Common myeloid progenitor, CD34-positive (primary cell): Measurements from ENCODE around the gene MCRIP2.

Experiments
- CTCF ChIA-PET: fragments of 350-600 bp; sonication (Branson Sonifier 250); formaldehyde crosslinking; loops from one replicate; lab custom pipeline; 2021; ENCODE audit warnings: antibody characterized with exemption; lab: Charles Lee
- POLR2A ChIA-PET: fragments of 350-600 bp; sonication (Branson Sonifier 250); formaldehyde crosslinking; loops from one replicate; lab custom pipeline; 2021; ENCODE audit warnings: antibody characterized with exemption; lab: Charles Lee
- DNase-seq, 3 donors: peaks; one replicate each; pipeline versions ENCODE4 v3.0.0 to v3.0.0-alpha.2; 2013
- H3K27ac ChIP-seq, 2 experiments: 1 replicate in 1 of 2; 2 replicates in 1 of 2; pipeline ENCODE4 v1.7.0; 2013; ENCODE audit warnings: inconsistent platforms in 2 of 2, low read length in 2 of 2, mild to moderate bottlenecking in 2 of 2, low read depth in 1 of 2, moderate library complexity in 1 of 2; ENCODE audit not compliant: severe bottlenecking in 2 of 2, insufficient read depth in 1 of 2, poor library complexity in 1 of 2
- H3K27me3 ChIP-seq, 5 experiments: replicated peaks in 2 of 5; 1 replicate in 3 of 5; 2 replicates in 2 of 5; pipeline versions ENCODE4 v1.6.1 to v1.7.0; 2013; ENCODE audit warnings: low read length in 4 of 5, mild to moderate bottlenecking in 2 of 5, moderate library complexity in 2 of 5, inconsistent platforms in 1 of 5; ENCODE audit not compliant: insufficient read depth in 5 of 5, control insufficient read depth in 4 of 5
- H3K36me3 ChIP-seq, 4 experiments: 1 replicate in 2 of 4; 2 replicates in 2 of 4; pipeline versions ENCODE4 v1.6.1 to v1.7.0; 2013; ENCODE audit warnings: low read length in 3 of 4, control low read depth in 1 of 4, mild to moderate bottlenecking in 1 of 4; ENCODE audit not compliant: control insufficient read depth in 4 of 4, insufficient read depth in 4 of 4
- H3K4me1 ChIP-seq, 4 experiments: 1 replicate in 3 of 4; 2 replicates in 1 of 4; pipeline versions ENCODE4 v1.6.1 to v1.7.1; 2013; ENCODE audit warnings: low read length in 3 of 4, mild to moderate bottlenecking in 3 of 4, control low read depth in 1 of 4, inconsistent platforms in 1 of 4, moderate library complexity in 1 of 4; ENCODE audit not compliant: control insufficient read depth in 4 of 4, insufficient read depth in 4 of 4; ENCODE audit errors: control extremely low read depth in 1 of 4
- H3K4me3 ChIP-seq, 7 experiments: 1 replicate in 4 of 7; 2 replicates in 3 of 7; pipeline versions ENCODE4 v1.5.1 to v1.7.0; 2013; ENCODE audit warnings: mild to moderate bottlenecking in 7 of 7, low read length in 6 of 7, moderate library complexity in 6 of 7, inconsistent platforms in 2 of 7, low read depth in 2 of 7, control low read depth in 1 of 7; ENCODE audit not compliant: insufficient read depth in 4 of 7, control insufficient read depth in 1 of 7; ENCODE audit errors: extremely low read depth in 1 of 7
- H3K9me3 ChIP-seq, 5 experiments: 1 replicate in 4 of 5; 2 replicates in 1 of 5; pipeline versions ENCODE4 v1.6.1 to v1.7.1; 2013; ENCODE audit warnings: low read length in 4 of 5, mild to moderate bottlenecking in 2 of 5, inconsistent platforms in 1 of 5, low read depth in 1 of 5, moderate library complexity in 1 of 5; ENCODE audit not compliant: control insufficient read depth in 4 of 5, insufficient read depth in 2 of 5; ENCODE audit errors: control extremely low read depth in 1 of 5
- WGBS: methylation state at CpG from one replicate; pipeline ENCODE4 v1.1.5; 2013; ENCODE audit not compliant: insufficient coverage; 5-methylcytosine and 5-hydroxymethylcytosine counted together

The MCRIP2 gene

DNA sequence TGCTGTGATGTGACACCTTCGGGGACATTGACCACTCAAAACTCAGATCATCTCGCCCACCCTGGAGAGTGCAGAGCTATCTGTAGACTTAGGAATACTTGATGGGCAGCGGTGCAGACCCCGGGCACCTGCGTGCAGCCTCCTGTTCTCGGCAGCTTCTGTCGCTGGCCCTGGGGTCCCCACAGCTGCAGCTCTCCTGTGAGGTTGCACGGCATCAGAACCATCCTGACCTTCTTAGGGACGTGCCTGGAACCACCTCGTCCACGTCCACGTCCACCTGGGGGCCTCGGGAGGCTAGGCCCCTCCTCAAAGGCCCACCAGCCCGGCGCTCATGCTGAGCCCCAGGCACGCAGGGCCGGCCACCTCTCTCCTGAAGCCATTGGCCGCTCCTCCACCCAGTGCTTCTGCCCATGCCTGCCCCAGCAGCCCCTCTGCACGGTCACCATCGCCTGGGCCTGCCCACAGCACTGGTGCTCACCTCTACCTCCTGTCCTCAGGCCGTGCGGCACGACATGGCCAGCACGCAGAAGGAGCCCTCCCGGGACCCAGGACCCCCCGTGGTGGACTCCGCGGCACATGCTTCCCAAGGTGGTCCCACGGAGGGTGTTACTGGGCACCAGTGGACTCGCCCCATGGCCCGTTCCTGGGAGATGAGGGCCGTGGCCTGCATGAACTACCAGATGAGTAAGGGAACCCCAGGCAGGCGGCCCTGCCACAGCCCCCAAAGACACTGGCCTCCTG lies 13.1 kb upstream of the MCRIP2 start:
- H3K4me1 ChIP-seq: peaks cover 0 to 8% (median 7%) of the 10 kb centered on the region in 4 experiments
- 97% methylated on average over 32 of the region's 33 CpGs for WGBS
- CTCF ChIA-PET: no interaction called here
- DNase-seq: no peak
- H3K9me3 ChIP-seq: no peaks in the 10 kb centered on the region
- no peak overlapping the region for H3K4me3 ChIP-seq
- POLR2A ChIA-PET: no interaction called here
- peaks cover 3 to 52% (median 23%) of the 10 kb centered on the region in 4 experiments for H3K36me3 ChIP-seq
- H3K27ac ChIP-seq: no peak overlapping the region
- H3K27me3 ChIP-seq: peaks cover 0 to 7% (median 0%) of the 10 kb centered on the region in 5 experiments

DNA sequence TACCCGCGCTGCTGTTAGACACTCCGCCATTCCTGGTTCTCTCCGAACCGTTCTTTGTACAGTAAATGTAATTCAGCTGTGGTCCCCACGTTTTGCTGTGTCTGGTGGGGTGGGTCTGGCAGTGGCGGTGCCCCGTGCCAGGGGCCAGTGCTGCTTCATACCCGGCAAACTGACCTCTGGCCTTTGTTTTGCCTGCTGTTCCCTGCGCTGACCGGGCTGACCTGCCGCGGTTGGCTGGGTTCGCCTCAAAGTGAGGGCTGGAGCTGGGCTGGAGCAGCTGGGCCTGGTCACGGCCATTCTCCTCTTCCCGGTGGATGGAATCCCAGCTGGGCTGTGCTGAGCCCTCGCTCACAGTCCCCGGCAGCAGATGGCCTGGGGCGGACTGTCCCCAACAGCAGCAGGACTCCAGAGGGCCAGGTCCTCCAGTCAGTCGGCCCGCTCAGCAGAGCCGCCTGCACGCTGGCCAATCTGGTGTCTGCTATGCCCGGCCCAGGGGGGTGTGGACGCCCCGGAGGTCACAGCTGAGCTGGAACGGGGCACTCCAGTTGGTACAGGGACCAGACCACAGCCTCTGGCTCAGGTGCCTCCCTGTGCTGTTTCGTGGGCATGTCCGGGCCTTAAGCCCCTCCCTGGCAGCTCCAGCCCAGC lies 12.3 kb upstream of the MCRIP2 start:
- ChIA-PET POLR2A (no interaction called here), CTCF (no interaction called here)
- Histone ChIP-seq H3K9me3 (no peaks in the 10 kb centered on the region), H3K4me1 (peaks cover 0 to 8% (median 7%) of the 10 kb centered on the region in 4 experiments), H3K27ac (no peak overlapping the region), H3K4me3 (no peak overlapping the region), H3K27me3 (peaks cover 0 to 7% (median 0%) of the 10 kb centered on the region in 5 experiments), H3K36me3 (peaks cover 3 to 60% (median 28%) of the 10 kb centered on the region in 4 experiments)
- no peak for DNase-seq
- WGBS: 96% methylated on average over 27 of the region's 29 CpGs

DNA sequence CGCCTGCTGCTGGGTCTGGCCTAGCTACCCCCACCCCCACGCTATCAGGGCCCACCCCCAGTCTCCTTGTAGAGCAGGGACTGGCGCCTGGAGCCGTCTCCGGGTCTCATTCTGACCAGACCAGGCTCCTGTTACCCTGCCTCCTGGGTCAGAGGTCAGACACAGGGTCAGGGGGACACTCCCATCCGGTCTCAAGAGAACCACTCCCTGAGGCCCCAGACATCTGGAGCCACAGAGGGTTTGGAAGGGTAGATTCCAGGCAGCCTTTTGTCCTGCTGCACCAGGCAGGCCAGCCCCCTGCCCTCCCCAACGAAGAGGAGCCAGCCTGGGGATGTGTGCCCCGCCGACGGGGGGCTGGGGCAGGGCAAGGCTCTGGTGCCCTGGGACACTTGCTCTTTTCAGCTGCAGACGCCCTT lies 11.8 kb upstream of the MCRIP2 start:
- DNase-seq: no peak
- POLR2A ChIA-PET: no interaction called here
- peaks cover 3 to 63% (median 31%) of the 10 kb centered on the region in 4 experiments for H3K36me3 ChIP-seq
- H3K27ac ChIP-seq: no peak overlapping the region
- WGBS: 80% methylated on average over 9 of the region's 11 CpGs
- H3K4me3 ChIP-seq: no peak overlapping the region
- peaks cover 0 to 9% (median 7%) of the 10 kb centered on the region in 4 experiments for H3K4me1 ChIP-seq
- H3K9me3 ChIP-seq: no peaks in the 10 kb centered on the region
- peaks cover 0 to 7% (median 0%) of the 10 kb centered on the region in 5 experiments for H3K27me3 ChIP-seq
- CTCF ChIA-PET: no interaction called here

DNA sequence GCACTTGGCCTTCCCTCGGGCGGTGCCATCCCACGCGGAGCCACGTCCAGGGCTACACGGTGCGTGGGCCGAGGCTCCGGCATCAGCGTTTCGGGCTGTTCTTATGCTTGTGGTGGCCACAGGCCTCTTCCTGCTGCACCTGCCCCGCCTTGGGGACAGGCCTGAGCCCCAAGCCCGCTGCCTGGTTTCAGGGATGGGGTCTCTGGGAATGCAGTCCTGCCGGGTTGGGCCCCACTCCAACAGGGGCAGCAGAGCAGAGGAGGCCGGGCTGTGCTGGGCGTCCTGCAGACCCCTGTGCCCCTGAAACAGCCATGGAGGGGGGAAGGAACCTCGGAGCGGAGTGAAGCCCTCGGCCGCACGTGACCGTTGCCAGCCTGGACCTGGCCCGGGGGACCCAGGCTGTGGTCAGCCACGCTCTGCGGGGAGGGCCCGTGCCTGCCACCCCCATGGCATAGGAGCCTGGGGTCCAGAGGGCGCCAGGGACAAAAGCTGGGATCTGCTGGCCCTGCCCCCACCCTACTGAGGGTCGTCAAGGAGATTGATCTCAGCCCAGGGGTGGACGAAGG lies 11.3 kb upstream of the MCRIP2 start:
- H3K9me3 ChIP-seq: no peaks in the 10 kb centered on the region
- H3K4me1 ChIP-seq: peaks cover 0 to 14% (median 12%) of the 10 kb centered on the region in 4 experiments
- H3K27me3 ChIP-seq: peaks cover 0 to 7% (median 0%) of the 10 kb centered on the region in 5 experiments
- WGBS: 50% methylated on average over 24 of the region's 29 CpGs
- DNase-seq: no peak
- H3K27ac ChIP-seq: no peak overlapping the region
- H3K4me3 ChIP-seq: no peak overlapping the region
- ChIA-PET CTCF (no interaction called here), POLR2A (no interaction called here)
- H3K36me3 ChIP-seq: peaks cover 1 to 58% (median 31%) of the 10 kb centered on the region in 4 experiments

DNA sequence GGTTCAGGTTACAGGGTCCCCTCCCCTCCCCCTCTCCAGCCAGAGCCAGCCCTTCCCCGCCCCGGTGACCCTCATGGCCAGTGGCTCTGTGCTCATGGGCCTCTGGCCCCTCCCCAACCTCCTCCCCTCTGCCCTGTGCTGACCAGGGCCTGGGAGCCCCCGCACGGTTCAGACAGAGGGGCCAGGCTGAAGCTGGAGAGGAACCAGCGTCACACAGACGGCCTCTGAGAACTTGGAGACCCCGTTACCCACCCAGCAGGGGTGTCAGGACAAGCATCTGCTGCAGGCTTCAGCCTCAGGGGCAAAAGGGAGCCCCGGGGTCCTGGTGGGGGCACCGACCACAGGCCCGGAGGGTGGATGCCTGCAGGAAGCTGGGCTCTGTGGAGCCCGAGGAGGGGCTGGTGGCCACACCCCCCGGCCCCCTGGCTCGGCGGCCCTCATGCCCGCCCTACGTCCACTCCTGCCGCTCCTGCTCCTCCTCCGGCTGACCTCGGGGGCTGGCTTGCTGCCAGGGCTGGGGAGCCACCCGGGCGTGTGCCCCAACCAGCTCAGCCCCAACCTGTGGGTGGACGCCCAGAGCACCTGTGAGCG lies 10.7 kb upstream of the MCRIP2 start, which contains the start of gene WFIKKN1:
Gene WFIKKN1 (plus strand): TSS at position 171 of the 591 bp plus-strand sequence. CDS start 269 bp downstream, at position 440.
- Histone ChIP-seq H3K27ac (no peak within 1 kb of the TSS), H3K9me3 (no peaks in the 10 kb centered on the region), H3K27me3 (peaks cover 0 to 7% (median 0%) of the 10 kb centered on the region in 5 experiments), H3K36me3 (peaks cover 0 to 52% (median 29%) of the 10 kb centered on the region in 4 experiments), H3K4me1 (peaks cover 0 to 18% (median 18%) of the 10 kb centered on the region in 4 experiments), H3K4me3 (peak within 1 kb of the TSS in 1 of 7 experiments; percentile 16)
- peak in 2 of 3 donors; percentile 22 to 30 for DNase-seq
- CTCF ChIA-PET: no interaction called here
- POLR2A ChIA-PET: interaction anchor here (0.6 kb wide), 1 partner anchor 10 kb away, joined by 4 read pairs; no protein-coding TSS in a partner anchor
- 5% methylated on average over 18 of the region's 23 CpGs for WGBS

DNA sequence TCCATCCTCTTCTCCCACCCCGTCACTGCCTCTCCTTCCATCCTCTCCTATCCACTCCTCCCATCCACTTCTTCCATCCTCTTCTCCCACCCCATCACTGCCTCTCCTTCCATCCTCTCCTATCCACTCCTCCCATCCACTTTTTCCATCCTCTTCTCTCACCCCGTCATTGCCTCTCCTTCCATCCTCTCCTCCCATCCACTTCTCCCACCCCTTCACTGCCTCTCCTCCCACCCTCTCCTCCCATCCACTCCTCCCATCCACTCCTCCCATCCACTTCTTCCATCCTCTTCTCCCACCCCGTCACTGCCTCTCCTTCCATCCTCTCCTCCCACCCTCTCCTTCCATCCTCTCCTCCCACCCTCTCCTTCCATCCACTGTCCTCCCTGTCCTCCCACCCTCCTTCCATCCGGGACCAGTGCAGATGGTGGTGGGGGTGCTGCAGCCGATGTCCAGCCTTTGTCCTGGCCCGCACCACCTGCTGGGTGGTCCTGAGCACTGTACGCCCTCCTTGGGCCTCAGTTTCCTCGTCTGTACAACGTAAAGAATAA lies 9.7 kb upstream of the MCRIP2 start:
- Histone ChIP-seq H3K27me3 (peaks cover 0 to 7% (median 0%) of the 10 kb centered on the region in 5 experiments), H3K36me3 (peaks cover 0 to 45% (median 25%) of the 10 kb centered on the region in 4 experiments), H3K9me3 (no peaks in the 10 kb centered on the region), H3K4me3 (no peak overlapping the region), H3K27ac (no peak overlapping the region), H3K4me1 (peaks cover 0 to 23% (median 21%) of the 10 kb centered on the region in 4 experiments)
- WGBS: 76% methylated on average over 8 of the region's 9 CpGs
- DNase-seq: no peak
- CTCF ChIA-PET: no interaction called here
- POLR2A ChIA-PET: no interaction called here
